Heart left ventricle (tissue), 13 donors: ENCODE results near the gene CHRNA3.

Experiments
- POLR2A ChIP-seq, 2 donors: fragments of 450-650 bp; IDR thresholded peaks; one replicate each; pipeline ENCODE4 v1.6.1; 2017; ENCODE audit warnings: antibody characterized with exemption in 2 of 2, mild to moderate bottlenecking in 2 of 2, moderate library complexity in 2 of 2
- TF ChIP-seq, protein P1 (sequence below), 12 donors: fragments of 200-600 bp; sonication (generic) in 4 of 12; IDR thresholded peaks; one replicate each; pipeline versions ENCODE4 v1.5.0 to v1.8.0; 2018 to 2022; ENCODE audit warnings: antibody characterized with exemption in 12 of 12, mild to moderate bottlenecking in 5 of 12
- donor health status: ischemic (EF 13 %, LVEDD 7.1; RV severe dilation, severe dysfunction).
- donor health status: DM: no; HTN: yes; CAD: no.
- donor health status: DM: no; HTN: no; CAD: no.
- donor health status: ischemic (EF 25% LVEDD 6.9; RV normal size, moderate dysfunction).
- donor health status: ischemic (EF 25% LVEDD 5.7; RV mildly dilated, moderate dysfunction).
- donor health status: ischemic (EF 35%, LVEDD 5.7; RV mildly dilated, moderate dysfunction).
- donor health status: nonischemic (EF 11% LVEDD 7.7; RV severe dilation, severe dysfunction).
- donor health status: DM: yes; HTN: yes; CAD: no.
- donor health status: PGD.
- donor health status: ischemic (EF 29% LVEDD 5.4; RV normal size, mild dysfunction).
- donor health status: nonischemic (EF 23%, LVEDD 6.1; RV moderate dilation, normal function).

GRCh38 chr15:78623786-78624497 lies 3.1 kb upstream of the CHRNA3 start:
- TF ChIP-seq, protein P1, sequence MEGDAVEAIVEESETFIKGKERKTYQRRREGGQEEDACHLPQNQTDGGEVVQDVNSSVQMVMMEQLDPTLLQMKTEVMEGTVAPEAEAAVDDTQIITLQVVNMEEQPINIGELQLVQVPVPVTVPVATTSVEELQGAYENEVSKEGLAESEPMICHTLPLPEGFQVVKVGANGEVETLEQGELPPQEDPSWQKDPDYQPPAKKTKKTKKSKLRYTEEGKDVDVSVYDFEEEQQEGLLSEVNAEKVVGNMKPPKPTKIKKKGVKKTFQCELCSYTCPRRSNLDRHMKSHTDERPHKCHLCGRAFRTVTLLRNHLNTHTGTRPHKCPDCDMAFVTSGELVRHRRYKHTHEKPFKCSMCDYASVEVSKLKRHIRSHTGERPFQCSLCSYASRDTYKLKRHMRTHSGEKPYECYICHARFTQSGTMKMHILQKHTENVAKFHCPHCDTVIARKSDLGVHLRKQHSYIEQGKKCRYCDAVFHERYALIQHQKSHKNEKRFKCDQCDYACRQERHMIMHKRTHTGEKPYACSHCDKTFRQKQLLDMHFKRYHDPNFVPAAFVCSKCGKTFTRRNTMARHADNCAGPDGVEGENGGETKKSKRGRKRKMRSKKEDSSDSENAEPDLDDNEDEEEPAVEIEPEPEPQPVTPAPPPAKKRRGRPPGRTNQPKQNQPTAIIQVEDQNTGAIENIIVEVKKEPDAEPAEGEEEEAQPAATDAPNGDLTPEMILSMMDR (IDR thresholded peaks at IDR 0.05), result no peak
- TF ChIP-seq POLR2A (IDR thresholded peaks at IDR 0.05), result no peak
